PC-3 (cell line): Measurements from ENCODE around the gene LNP1. TPM values are rescaled to one million over a fixed set of nuclear protein-coding genes. Genes with fewer than 3 reads are reported as not detected.

ENCODE experiments used
- ATAC-seq: fragments of 200-7000 bp; cut with Tn5 transposase; 2 replicates; pipeline ENCODE4 v1.9.1; 2020; ENCODE audit warnings: mild to moderate bottlenecking, moderate library complexity
- BruUV-seq: library from RNA; stranded (reverse); fragments of 400-500 nt; replicated peaks from 2 replicates; lab custom pipeline; 2021; lab: Mats Ljungman, UMichigan
- CTCF ChIA-PET: fragments of 300-600 bp; sonication (Branson Sonifier 250); formaldehyde crosslinking; loops from one replicate; lab custom pipeline; 2022; ENCODE audit warnings: antibody characterized with exemption; lab: Charles Lee
- POLR2A ChIA-PET: fragments of 300-600 bp; sonication (Branson Sonifier 250); formaldehyde crosslinking; loops from one replicate; lab custom pipeline; 2022; ENCODE audit warnings: antibody characterized with exemption; ENCODE audit not compliant: unreplicated experiment; lab: Charles Lee
- DNase-seq: peaks from one replicate; pipeline ENCODE4 v3.0.0-alpha.2; 2015
- H2AFZ ChIP-seq: fragments of 300-600 bp; sonication (generic); 2 replicates; pipeline ENCODE4 v1.6.0; 2016; ENCODE audit warnings: antibody characterized with exemption, low read length
- H3F3A ChIP-seq: fragments of 300-600 bp; sonication (generic); one replicate; pipeline ENCODE4 v1.6.0; 2017; ENCODE audit warnings: antibody characterized with exemption, low read length, control low read depth, mild to moderate bottlenecking; ENCODE audit not compliant: unreplicated experiment
- H3K27ac ChIP-seq: fragments of 300-600 bp; sonication (generic); 2 replicates; pipeline ENCODE4 v1.5.1; 2016; ENCODE audit warnings: mild to moderate bottlenecking, low read length
- H3K27me3 ChIP-seq: fragments of 300-600 bp; sonication (generic); 2 replicates; pipeline ENCODE4 v1.6.1; 2016; ENCODE audit warnings: low read length, mixed read lengths
- H3K36me3 ChIP-seq: fragments of 300-600 bp; sonication (generic); 2 replicates; pipeline ENCODE4 v1.6.1; 2016; ENCODE audit warnings: low read depth, mixed run types, low read length, mixed read lengths
- H3K4me1 ChIP-seq: fragments of 300-600 bp; sonication (generic); 2 replicates; pipeline ENCODE4 v1.5.1; 2016; ENCODE audit warnings: low read length; ENCODE audit not compliant: insufficient read depth
- H3K4me2 ChIP-seq: fragments of 300-600 bp; sonication (generic); 2 replicates; pipeline ENCODE4 v1.6.0; 2016; ENCODE audit warnings: low read length
- H3K4me3 ChIP-seq: fragments of 300-600 bp; sonication (generic); 2 replicates; pipeline ENCODE4 v1.5.1; 2016; ENCODE audit warnings: mild to moderate bottlenecking, low read length, mixed read lengths
- H3K79me2 ChIP-seq: fragments of 300-600 bp; sonication (generic); 2 replicates; pipeline ENCODE4 v1.6.1; 2017; ENCODE audit warnings: low read length, mixed read lengths
- H3K9ac ChIP-seq: fragments of 300-600 bp; sonication (generic); 2 replicates; pipeline ENCODE4 v1.6.0; 2016; ENCODE audit warnings: mild to moderate bottlenecking, low read length
- H3K9me2 ChIP-seq: fragments of 300-600 bp; sonication (generic); replicated peaks from 2 replicates; pipeline ENCODE4 v1.6.1; 2016; ENCODE audit warnings: mixed run types, low read length, mixed read lengths
- H3K9me3 ChIP-seq: fragments of 300-600 bp; sonication (generic); 2 replicates; pipeline ENCODE4 v1.6.1; 2016; ENCODE audit warnings: low read length, mixed read lengths
- H4K20me1 ChIP-seq: fragments of 300-600 bp; sonication (generic); 2 replicates; pipeline ENCODE4 v1.6.1; 2016; ENCODE audit warnings: low read length, mixed read lengths
- CTCF ChIP-seq: fragments of 300-600 bp; sonication (generic); conservative IDR thresholded peaks from 2 replicates; pipeline ENCODE4 v1.5.1; 2017; ENCODE audit warnings: antibody characterized with exemption, low read depth, mild to moderate bottlenecking, low read length
- EZH2 ChIP-seq: fragments of 300-600 bp; sonication (generic); IDR thresholded peaks from one replicate; pipeline ENCODE4 v1.6.1; 2017; ENCODE audit warnings: antibody characterized with exemption, mild to moderate bottlenecking, low read length; ENCODE audit not compliant: unreplicated experiment
- EZH2phosphoT487 ChIP-seq: fragments of 300-600 bp; sonication (generic); IDR thresholded peaks from 2 replicates; pipeline ENCODE4 v1.6.1; 2018; ENCODE audit warnings: mild to moderate bottlenecking, antibody characterized with exemption, low read length, borderline replicate concordance
- intact Hi-C: fragments of 100-400 bp; cut with micrococcal nuclease; formaldehyde crosslinking; loops from 2 replicates; pipeline ENCODE4 v1.9.0; 2023
- total RNA-seq: library from RNA; depleted of rRNA; stranded (reverse); fragments of >200 nt; gene quantifications from 2 replicates; pipeline ENCODE4 v1.2.3, GENCODE V29; 2014

LNP1 gene
- total RNA-seq, 1 experiment from 2014 or later = 6.8 TPM

- Histone ChIP-seq H3K4me3 (no peak overlapping the region), H4K20me1 (no peaks in the 10 kb centered on the region), H3F3A (no peaks in the 10 kb centered on the region), H2AFZ (no peak overlapping the region), H3K9ac (no peak overlapping the region), H3K36me3 (no peaks in the 10 kb centered on the region), H3K79me2 (no peaks in the 10 kb centered on the region), H3K27me3 (no peaks in the 10 kb centered on the region), H3K27ac (no peak overlapping the region), H3K9me3 (no peaks in the 10 kb centered on the region), H3K4me2 (no peak overlapping the region), H3K4me1 (no peaks in the 10 kb centered on the region), H3K9me2 (no peaks in the 10 kb centered on the region)
- DNase-seq = no peak
- intact Hi-C loops = no loop called here
- TF ChIP-seq EZH2phosphoT487 (no peak), EZH2 (no peak), CTCF (no peak)
- ChIA-PET POLR2A (no interaction called here), CTCF (no interaction called here)
- no peak for ATAC-seq
- BruUV-seq = no TSS peak
These were observed 78.7 kb downstream of the LNP1 start for GRCh38 chr3:100480081-100480480.

- TF ChIP-seq CTCF (no peak), EZH2 (no peak), EZH2phosphoT487 (no peak)
- Histone ChIP-seq H3K27me3 (no peaks in the 10 kb centered on the region), H3K27ac (no peak overlapping the region), H3K4me1 (no peaks in the 10 kb centered on the region), H4K20me1 (no peaks in the 10 kb centered on the region), H3K4me3 (no peak overlapping the region), H3K9ac (no peak overlapping the region), H3F3A (no peaks in the 10 kb centered on the region), H3K9me3 (no peaks in the 10 kb centered on the region), H3K4me2 (no peak overlapping the region), H3K79me2 (no peaks in the 10 kb centered on the region), H2AFZ (no peak overlapping the region), H3K9me2 (no peaks in the 10 kb centered on the region), H3K36me3 (no peaks in the 10 kb centered on the region)
- CTCF ChIA-PET = no interaction called here
- no TSS peak for BruUV-seq
- POLR2A ChIA-PET = no interaction called here
- intact Hi-C loops = no loop called here
- ATAC-seq (no peak), DNase-seq (no peak)
These were observed 80.8 kb downstream of the LNP1 start for GRCh38 chr3:100482176-100482575.

- no peak for TF ChIP-seq EZH2
- TF ChIP-seq CTCF = no peak
- TF ChIP-seq EZH2phosphoT487 = no peak
- Histone ChIP-seq H3K9me2 (no peaks in the 10 kb centered on the region), H3K27ac (no peak overlapping the region), H4K20me1 (no peaks in the 10 kb centered on the region), H3K36me3 (no peaks in the 10 kb centered on the region), H3K9me3 (no peaks in the 10 kb centered on the region), H3K4me2 (no peak overlapping the region), H3F3A (no peaks in the 10 kb centered on the region), H3K79me2 (no peaks in the 10 kb centered on the region), H3K9ac (no peak overlapping the region), H3K27me3 (no peaks in the 10 kb centered on the region), H3K4me3 (no peak overlapping the region), H3K4me1 (no peaks in the 10 kb centered on the region), H2AFZ (no peak overlapping the region)
- BruUV-seq = no TSS peak
- ChIA-PET POLR2A (no interaction called here), CTCF (no interaction called here)
- intact Hi-C loops = no loop called here
- DNase-seq = no peak
- ATAC-seq = no peak
These were observed 82.2 kb downstream of the LNP1 start for GRCh38 chr3:100483529-100483928.
